Measurements from ENCODE around the gene TACC2.
"Not testable (repeated sequence)": the region's sequence is repeated elsewhere in the genome, so short reads cannot be mapped to it uniquely, and the experiment has no call there.

TACC2 gene

GRCh38 chr10:121988361-121989324 is at the start of gene TACC2:
TSS of gene TACC2 (plus strand) at chr10:121989163. CDS start at chr10:122021982, 32,819 bp downstream.
- no peak for DNase-seq
- in situ Hi-C loops (cut with HindIII; ENCODE audit: low pct_ligation_motif_present, low pct_unique_long_range_greater_than_20kb, low sequenced_read_pairs): no loop called here

- DNase-seq: no peak
- in situ Hi-C loops (cut with HindIII; ENCODE audit: low pct_ligation_motif_present, low pct_unique_long_range_greater_than_20kb, low sequenced_read_pairs): no loop called here
Measured at GRCh38 chr10:121941532-121941931, 47.4 kb upstream of the TACC2 start.

GRCh38 chr10:121942749-121943416 is 46.1 kb upstream of the TACC2 start:
- in situ Hi-C loops (cut with HindIII; ENCODE audit: low pct_ligation_motif_present, low pct_unique_long_range_greater_than_20kb, low sequenced_read_pairs): no loop called here
- no peak for DNase-seq

GRCh38 chr10:121947343-121948330 is 41.3 kb upstream of the TACC2 start:
- in situ Hi-C loops (cut with HindIII; ENCODE audit: low pct_ligation_motif_present, low pct_unique_long_range_greater_than_20kb, low sequenced_read_pairs): no loop called here
- no peak for DNase-seq

GRCh38 chr10:121949049-121949448 is 39.9 kb upstream of the TACC2 start:
- in situ Hi-C loops (cut with HindIII; ENCODE audit: low pct_ligation_motif_present, low pct_unique_long_range_greater_than_20kb, low sequenced_read_pairs): no loop called here
- DNase-seq: no peak

- in situ Hi-C loops (cut with HindIII; ENCODE audit: low pct_ligation_motif_present, low pct_unique_long_range_greater_than_20kb, low sequenced_read_pairs): no loop called here
- DNase-seq: no peak
Measured at GRCh38 chr10:121949451-121949850, 39.5 kb upstream of the TACC2 start.

- in situ Hi-C loops (cut with HindIII; ENCODE audit: low pct_ligation_motif_present, low pct_unique_long_range_greater_than_20kb, low sequenced_read_pairs): no loop called here
- DNase-seq: no peak
Measured at GRCh38 chr10:121952226-121952625, 36.7 kb upstream of the TACC2 start.

- no peak for DNase-seq
- in situ Hi-C loops (cut with HindIII; ENCODE audit: low pct_ligation_motif_present, low pct_unique_long_range_greater_than_20kb, low sequenced_read_pairs): no loop called here
Measured at GRCh38 chr10:121956111-121957061, 32.6 kb upstream of the TACC2 start.

GRCh38 chr10:121959671-121960070 is 29.3 kb upstream of the TACC2 start:
- no peak for DNase-seq
- in situ Hi-C loops (cut with HindIII; ENCODE audit: low pct_ligation_motif_present, low pct_unique_long_range_greater_than_20kb, low sequenced_read_pairs): no loop called here

- no peak for DNase-seq
- in situ Hi-C loops (cut with HindIII; ENCODE audit: low pct_ligation_motif_present, low pct_unique_long_range_greater_than_20kb, low sequenced_read_pairs): no loop called here
Measured at GRCh38 chr10:121961456-121961855, 27.5 kb upstream of the TACC2 start.

- no peak for DNase-seq
- in situ Hi-C loops (cut with HindIII; ENCODE audit: low pct_ligation_motif_present, low pct_unique_long_range_greater_than_20kb, low sequenced_read_pairs): no loop called here
Measured at GRCh38 chr10:121965996-121966395, 23.0 kb upstream of the TACC2 start.

GRCh38 chr10:121969086-121969485 is 19.9 kb upstream of the TACC2 start:
- DNase-seq; in situ Hi-C loops (cut with HindIII; ENCODE audit: low pct_ligation_motif_present, low pct_unique_long_range_greater_than_20kb, low sequenced_read_pairs): not testable (repeated sequence)

- DNase-seq: no peak
- in situ Hi-C loops (cut with HindIII; ENCODE audit: low pct_ligation_motif_present, low pct_unique_long_range_greater_than_20kb, low sequenced_read_pairs): no loop called here
Measured at GRCh38 chr10:121974019-121974534, 14.9 kb upstream of the TACC2 start.

- in situ Hi-C loops (cut with HindIII; ENCODE audit: low pct_ligation_motif_present, low pct_unique_long_range_greater_than_20kb, low sequenced_read_pairs): no loop called here
- peak; percentile 79 for DNase-seq
Measured at GRCh38 chr10:121974535-121975294, 14.2 kb upstream of the TACC2 start, which contains the start of gene NSMCE4A. TSS of gene NSMCE4A (minus strand) at chr10:121975217. CDS start at chr10:121975165, 52 bp downstream.

GRCh38 chr10:121975295-121976086 is 13.5 kb upstream of the TACC2 start:
- in situ Hi-C loops (cut with HindIII; ENCODE audit: low pct_ligation_motif_present, low pct_unique_long_range_greater_than_20kb, low sequenced_read_pairs): no loop called here
- DNase-seq: no peak

GRCh38 chr10:121976607-121977006 is 12.4 kb upstream of the TACC2 start:
- in situ Hi-C loops (cut with HindIII; ENCODE audit: low pct_ligation_motif_present, low pct_unique_long_range_greater_than_20kb, low sequenced_read_pairs): no loop called here
- no peak for DNase-seq

Measured in ACHN (cell line).